Limb (tissue), 2 donors: ENCODE results near the gene METTL16.
A peak's percentile ranks its signal among the peaks of the same experiment; 100 is the strongest.
"Not testable (repeated sequence)": the region's sequence is repeated elsewhere in the genome, so short reads cannot be mapped to it uniquely, and the experiment has no call there.

Experiments used
- DNase-seq, 2 donors: peaks; one replicate each; pipeline ENCODE4 v3.0.0-alpha.2; 2016; ENCODE audit errors: extremely low spot score in 2 of 2

The METTL16 gene

GRCh38 chr17:2511462-2512369 is at the start of gene METTL16:
Gene METTL16 (minus strand): TSS chr17:2511888. CDS start chr17:2502331, 9,557 bp downstream.
- peak; percentile 96 to 99 for DNase-seq

- no peak for DNase-seq
Observed at GRCh38 chr17:2560658-2561057, 49.0 kb upstream of the METTL16 start.

- DNase-seq: no peak
Observed at GRCh38 chr17:2551928-2552327, 40.2 kb upstream of the METTL16 start.

- no peak for DNase-seq
Observed at GRCh38 chr17:2551493-2551892, 39.8 kb upstream of the METTL16 start.

- no peak for DNase-seq
Observed at GRCh38 chr17:2549392-2550211, 37.9 kb upstream of the METTL16 start.

GRCh38 chr17:2548026-2548425 is 36.3 kb upstream of the METTL16 start:
- not testable (repeated sequence) for DNase-seq

- DNase-seq: no peak
Observed at GRCh38 chr17:2547176-2547575, 35.5 kb upstream of the METTL16 start.

GRCh38 chr17:2545393-2545792 is 33.7 kb upstream of the METTL16 start:
- DNase-seq: no peak

GRCh38 chr17:2542456-2542855 is 30.8 kb upstream of the METTL16 start:
- no peak for DNase-seq

- DNase-seq: no peak
Observed at GRCh38 chr17:2542056-2542455, 30.4 kb upstream of the METTL16 start.

GRCh38 chr17:2537579-2537978 is 25.9 kb upstream of the METTL16 start:
- not testable (repeated sequence) for DNase-seq

GRCh38 chr17:2532146-2532720 is 20.5 kb upstream of the METTL16 start:
- no peak for DNase-seq

GRCh38 chr17:2531243-2531954 is 19.7 kb upstream of the METTL16 start:
- DNase-seq: not testable (repeated sequence)

GRCh38 chr17:2521775-2522410 is 10.2 kb upstream of the METTL16 start:
- not testable (repeated sequence) for DNase-seq

- DNase-seq: no peak
Observed at GRCh38 chr17:2521257-2521656, 9.6 kb upstream of the METTL16 start.

GRCh38 chr17:2517539-2517938 is 5.9 kb upstream of the METTL16 start:
- DNase-seq: no peak

GRCh38 chr17:2511138-2511461 is 588 bp downstream of the METTL16 start:
- no peak for DNase-seq

GRCh38 chr17:2510559-2510958 is 1.1 kb downstream of the METTL16 start:
- no peak for DNase-seq

GRCh38 chr17:2508035-2508434 is 3.7 kb downstream of the METTL16 start:
- DNase-seq: no peak

- not testable (repeated sequence) for DNase-seq
Observed at GRCh38 chr17:2507015-2507414, 4.7 kb downstream of the METTL16 start.

- no peak for DNase-seq
Observed at GRCh38 chr17:2503627-2504026, 8.1 kb downstream of the METTL16 start.
